Measurements from ENCODE around the gene THEMIS2. TPM values are rescaled to one million over a fixed set of nuclear protein-coding genes. Genes with fewer than 3 reads are reported as not detected.
"Not testable (repeated sequence)": the region's sequence is repeated elsewhere in the genome, so short reads cannot be mapped to it uniquely, and the experiment has no call there.

The THEMIS2 gene
- total RNA-seq, 1 donor from 2014 or later = 78.6 TPM

DNA sequence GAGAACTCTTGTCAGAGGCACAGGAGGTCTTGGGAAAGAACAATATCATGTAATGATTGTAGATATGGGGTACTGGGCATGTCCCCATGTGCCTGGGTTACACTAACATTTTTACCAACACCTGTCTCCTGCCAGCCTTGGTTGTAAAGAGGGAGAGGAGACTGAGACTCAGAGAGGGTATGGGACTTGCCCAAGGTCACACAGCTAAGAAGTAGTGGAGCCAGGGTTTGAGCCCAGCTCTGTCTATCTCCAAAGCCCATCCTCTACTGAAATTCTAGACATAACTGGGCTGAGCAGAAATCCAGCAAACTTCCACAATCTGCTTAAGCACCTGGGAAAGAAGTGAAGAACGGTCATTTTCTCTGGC lies 2.6 kb upstream of the THEMIS2 start:
- Mint-ChIP-seq H3K4me1 (peaks cover 62% of the 10 kb centered on the region), H3K4me3 (peak overlapping the region; percentile 62), H3K27ac (peak overlapping the region; percentile 81), H3K27me3 (no peaks in the 10 kb centered on the region), H3K36me3 (ENCODE audit: low read depth) (peaks cover 5% of the 10 kb centered on the region), H3K9me3 (no peaks in the 10 kb centered on the region)
- ChIA-PET CTCF (interaction anchor here (0.9 kb wide), 1 partner anchor 339 kb away, joined by 4 read pairs; no protein-coding TSS in a partner anchor), POLR2A (interaction anchor here (0.7 to 2.2 kb wide), 5 partner anchors 16 to 779 kb away, joined by 3 to 7 read pairs (median 6); partner anchors contain the start of gene RNU11)
- DNase-seq (no peak), ATAC-seq (ENCODE audit: low read depth) (no peak)
- no peak for TF ChIP-seq CTCF (IDR thresholded peaks at IDR 0.05)
- intact Hi-C loops (cut with micrococcal nuclease) = no loop called here

- H3K4me3 Mint-ChIP-seq; H3K36me3 Mint-ChIP-seq (ENCODE audit: low read depth); H3K27ac Mint-ChIP-seq; H3K27me3 Mint-ChIP-seq; H3K9me3 Mint-ChIP-seq; DNase-seq; POLR2A ChIA-PET; CTCF ChIA-PET; ATAC-seq (ENCODE audit: low read depth); intact Hi-C loops (cut with micrococcal nuclease): not testable (repeated sequence)
- H3K4me1 Mint-ChIP-seq = peaks cover 58% of the 10 kb centered on the region
These were observed 1.3 kb upstream of the THEMIS2 start for GRCh38 chr1:27871076-27871475.

- ChIA-PET POLR2A (interaction anchor here (0.6 to 4.2 kb wide), 10 partner anchors 9 to 224 kb away, joined by 3 to 55 read pairs (median 6); partner anchors contain the start of gene PPP1R8), CTCF (no interaction called here)
- no peaks in the 10 kb centered on the region for H3K27me3 Mint-ChIP-seq
- peaks cover 59% of the 10 kb centered on the region for H3K4me1 Mint-ChIP-seq
- peaks cover 18% of the 10 kb centered on the region for H3K36me3 Mint-ChIP-seq (ENCODE audit: low read depth)
- ATAC-seq (ENCODE audit: low read depth) = peak; percentile 22
- H3K9me3 Mint-ChIP-seq = no peaks in the 10 kb centered on the region
- no peak for DNase-seq
- H3K4me3 Mint-ChIP-seq = peak overlapping the region; percentile 97
- peak overlapping the region; percentile 80 for H3K27ac Mint-ChIP-seq
- intact Hi-C loops (cut with micrococcal nuclease) = no loop called here
- TF ChIP-seq CTCF (IDR thresholded peaks at IDR 0.05) = no peak
These were observed 633 bp downstream of the THEMIS2 start for GRCh38 chr1:27872802-27873551.

GRCh38 chr1:27873671-27874384 lies 1.5 kb downstream of the THEMIS2 start:
- H3K4me1 Mint-ChIP-seq = peaks cover 58% of the 10 kb centered on the region
- ChIA-PET CTCF (interaction anchor here (1.7 kb wide), 1 partner anchor 18 kb away, joined by 6 read pairs; no protein-coding TSS in a partner anchor), POLR2A (interaction anchor here (0.6 to 4.2 kb wide), 8 partner anchors 8 to 224 kb away, joined by 3 to 55 read pairs (median 9); no protein-coding TSS in a partner anchor)
- H3K27ac Mint-ChIP-seq = peak overlapping the region; percentile 80
- ATAC-seq (ENCODE audit: low read depth) (no peak), DNase-seq (no peak)
- H3K36me3 Mint-ChIP-seq (ENCODE audit: low read depth) = peaks cover 26% of the 10 kb centered on the region
- H3K9me3 Mint-ChIP-seq = no peaks in the 10 kb centered on the region
- no peaks in the 10 kb centered on the region for H3K27me3 Mint-ChIP-seq
- no peak for TF ChIP-seq CTCF (IDR thresholded peaks at IDR 0.05)
- intact Hi-C loops (cut with micrococcal nuclease) = no loop called here
- peak overlapping the region; percentile 97 for H3K4me3 Mint-ChIP-seq

GRCh38 chr1:27876341-27877114 lies 4.2 kb downstream of the THEMIS2 start:
- ChIA-PET POLR2A (interaction anchor here (0.6 to 4.2 kb wide), 6 partner anchors 10 to 17 kb away, joined by 6 to 55 read pairs (median 12); no protein-coding TSS in a partner anchor), CTCF (interaction anchor here (0.9 kb wide), 1 partner anchor 9 kb away, joined by 3 read pairs; no protein-coding TSS in a partner anchor)
- no peak for TF ChIP-seq CTCF (IDR thresholded peaks at IDR 0.05)
- no peak for ATAC-seq (ENCODE audit: low read depth)
- DNase-seq = no peak
- H3K36me3 Mint-ChIP-seq (ENCODE audit: low read depth) = peaks cover 41% of the 10 kb centered on the region
- peak overlapping the region; percentile 73 for H3K27ac Mint-ChIP-seq
- H3K9me3 Mint-ChIP-seq = no peaks in the 10 kb centered on the region
- no peak overlapping the region for H3K4me3 Mint-ChIP-seq
- peaks cover 51% of the 10 kb centered on the region for H3K4me1 Mint-ChIP-seq
- no peaks in the 10 kb centered on the region for H3K27me3 Mint-ChIP-seq
- intact Hi-C loops (cut with micrococcal nuclease) = no loop called here
